ENCODE data around the gene ZBTB17.

The ZBTB17 gene

DNA sequence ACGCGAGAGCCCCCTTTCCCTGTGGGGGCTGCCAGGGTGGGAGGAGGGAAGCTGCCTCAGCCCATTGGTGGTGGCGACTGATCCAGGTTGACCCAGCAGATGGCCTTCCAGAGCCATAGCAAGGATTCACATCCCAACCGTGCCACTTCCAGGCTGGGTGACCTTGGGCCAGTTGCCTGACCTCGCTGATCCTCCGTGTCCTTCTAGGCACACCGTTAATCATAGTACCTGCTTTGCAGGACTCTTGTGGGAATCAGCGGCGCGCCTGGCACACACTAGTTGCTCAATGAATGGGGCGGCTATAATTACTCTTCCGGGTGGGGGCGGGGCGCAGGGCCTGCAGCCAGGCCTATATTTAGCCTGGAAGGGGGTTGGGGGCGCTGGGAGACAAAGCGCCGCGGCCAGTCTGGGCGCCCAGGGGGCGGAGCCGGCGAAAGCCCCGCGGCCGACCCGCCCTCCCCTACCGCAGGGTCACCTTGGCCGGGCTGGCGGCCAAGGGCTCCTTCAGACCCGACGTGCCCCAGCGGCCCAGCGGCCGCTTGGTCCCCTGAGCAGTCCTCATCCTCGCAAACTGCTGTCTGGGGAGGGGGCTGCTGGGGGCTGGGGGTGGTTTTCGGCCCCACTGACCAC is 36.8 kb upstream of the ZBTB17 start:
- DNase-seq (ENCODE audit: low read depth), result peak; percentile 24
- TF ChIP-seq, protein P1, sequence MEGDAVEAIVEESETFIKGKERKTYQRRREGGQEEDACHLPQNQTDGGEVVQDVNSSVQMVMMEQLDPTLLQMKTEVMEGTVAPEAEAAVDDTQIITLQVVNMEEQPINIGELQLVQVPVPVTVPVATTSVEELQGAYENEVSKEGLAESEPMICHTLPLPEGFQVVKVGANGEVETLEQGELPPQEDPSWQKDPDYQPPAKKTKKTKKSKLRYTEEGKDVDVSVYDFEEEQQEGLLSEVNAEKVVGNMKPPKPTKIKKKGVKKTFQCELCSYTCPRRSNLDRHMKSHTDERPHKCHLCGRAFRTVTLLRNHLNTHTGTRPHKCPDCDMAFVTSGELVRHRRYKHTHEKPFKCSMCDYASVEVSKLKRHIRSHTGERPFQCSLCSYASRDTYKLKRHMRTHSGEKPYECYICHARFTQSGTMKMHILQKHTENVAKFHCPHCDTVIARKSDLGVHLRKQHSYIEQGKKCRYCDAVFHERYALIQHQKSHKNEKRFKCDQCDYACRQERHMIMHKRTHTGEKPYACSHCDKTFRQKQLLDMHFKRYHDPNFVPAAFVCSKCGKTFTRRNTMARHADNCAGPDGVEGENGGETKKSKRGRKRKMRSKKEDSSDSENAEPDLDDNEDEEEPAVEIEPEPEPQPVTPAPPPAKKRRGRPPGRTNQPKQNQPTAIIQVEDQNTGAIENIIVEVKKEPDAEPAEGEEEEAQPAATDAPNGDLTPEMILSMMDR (IDR thresholded peaks at IDR 0.05; ENCODE audit: low read depth, low read length, missing control alignments), result no peak
- in situ Hi-C loops (cut with HindIII; ENCODE audit: low sequenced_read_pairs), result no loop called here
- peak overlapping the region; percentile 31 for H3K4me3 ChIP-seq (ENCODE audit: low read depth, low read length)

DNA sequence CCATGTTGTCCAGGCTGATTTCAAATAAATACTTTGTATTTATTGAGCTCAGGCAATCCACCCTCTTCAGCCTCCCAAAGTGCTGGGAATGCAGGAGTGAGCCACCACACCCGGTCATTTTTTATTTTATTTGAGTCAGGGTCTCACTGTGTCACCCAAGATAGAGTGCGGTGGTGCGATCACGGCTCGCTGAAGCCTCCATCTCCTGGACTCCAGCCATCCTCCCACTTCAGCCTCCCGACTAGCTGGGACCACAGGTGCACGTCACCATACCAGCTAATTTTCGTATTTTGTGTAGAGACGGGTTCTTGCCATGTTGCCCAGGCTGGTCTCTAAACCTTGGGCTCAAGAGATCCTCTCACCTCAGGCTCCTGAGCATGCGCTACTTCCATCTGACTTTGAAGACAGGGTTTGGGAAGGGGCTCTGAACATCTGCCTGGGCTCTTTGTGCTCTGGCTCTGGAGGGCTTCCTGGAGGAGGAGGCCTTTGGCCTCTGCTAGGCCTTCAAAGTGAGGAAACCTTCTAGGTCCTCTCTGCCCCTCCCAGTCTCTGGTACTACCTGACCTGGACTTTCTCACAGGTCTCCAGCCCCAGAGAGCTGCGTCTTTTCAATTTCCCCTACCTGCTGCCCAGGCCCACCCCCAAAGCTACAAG is 36.2 kb upstream of the ZBTB17 start:
- TF ChIP-seq, protein P1 (IDR thresholded peaks at IDR 0.05; ENCODE audit: low read depth, low read length, missing control alignments), result no peak
- H3K4me3 ChIP-seq (ENCODE audit: low read depth, low read length), result no peak overlapping the region
- DNase-seq (ENCODE audit: low read depth), result no peak
- in situ Hi-C loops (cut with HindIII; ENCODE audit: low sequenced_read_pairs), result no loop called here

DNA sequence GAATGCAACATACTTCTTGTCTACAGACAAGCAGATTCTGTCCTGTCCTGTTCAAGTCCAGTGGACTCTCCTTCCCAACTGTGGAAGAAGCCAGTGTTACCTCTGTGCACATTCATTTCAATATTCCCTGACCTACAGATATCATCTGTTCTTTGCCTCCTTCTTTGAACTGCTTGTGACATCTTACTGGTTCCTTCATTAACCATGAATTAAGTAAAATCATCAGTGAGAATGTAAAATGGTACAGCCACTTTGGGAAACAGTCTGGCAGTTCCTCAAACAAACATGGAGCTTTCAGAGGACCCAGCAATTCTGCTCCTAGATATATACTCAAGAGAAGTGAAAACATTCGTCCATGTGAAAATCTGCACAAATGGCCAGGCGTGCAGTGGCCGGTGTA is 34.9 kb upstream of the ZBTB17 start:
- TF ChIP-seq, protein P1 (IDR thresholded peaks at IDR 0.05; ENCODE audit: low read depth, low read length, missing control alignments), result no peak
- DNase-seq (ENCODE audit: low read depth), result no peak
- no peak overlapping the region for H3K4me3 ChIP-seq (ENCODE audit: low read depth, low read length)
- in situ Hi-C loops (cut with HindIII; ENCODE audit: low sequenced_read_pairs), result no loop called here

DNA sequence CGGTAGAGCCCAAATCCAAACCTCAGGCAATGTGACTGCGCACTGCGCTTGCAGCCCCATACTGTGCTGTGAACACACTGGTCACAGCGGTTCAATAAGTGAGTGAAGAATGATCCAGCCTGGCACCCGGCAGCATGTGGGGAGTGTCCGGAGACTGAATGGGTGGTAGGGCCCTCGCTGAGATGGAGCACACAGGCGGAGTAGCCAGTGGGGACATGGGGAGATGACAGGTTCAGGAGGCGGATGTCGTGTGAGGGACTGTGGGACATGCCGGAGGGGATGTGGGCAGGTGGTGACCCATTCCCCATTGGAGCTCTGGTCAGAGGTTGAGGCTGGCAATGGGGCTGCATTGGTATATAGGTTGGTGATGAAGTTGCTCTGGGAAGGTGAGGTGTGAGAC is 33.8 kb upstream of the ZBTB17 start:
- H3K4me3 ChIP-seq (ENCODE audit: low read depth, low read length), result no peak overlapping the region
- in situ Hi-C loops (cut with HindIII; ENCODE audit: low sequenced_read_pairs), result no loop called here
- TF ChIP-seq, protein P1 (IDR thresholded peaks at IDR 0.05; ENCODE audit: low read depth, low read length, missing control alignments), result no peak
- DNase-seq (ENCODE audit: low read depth), result no peak

DNA sequence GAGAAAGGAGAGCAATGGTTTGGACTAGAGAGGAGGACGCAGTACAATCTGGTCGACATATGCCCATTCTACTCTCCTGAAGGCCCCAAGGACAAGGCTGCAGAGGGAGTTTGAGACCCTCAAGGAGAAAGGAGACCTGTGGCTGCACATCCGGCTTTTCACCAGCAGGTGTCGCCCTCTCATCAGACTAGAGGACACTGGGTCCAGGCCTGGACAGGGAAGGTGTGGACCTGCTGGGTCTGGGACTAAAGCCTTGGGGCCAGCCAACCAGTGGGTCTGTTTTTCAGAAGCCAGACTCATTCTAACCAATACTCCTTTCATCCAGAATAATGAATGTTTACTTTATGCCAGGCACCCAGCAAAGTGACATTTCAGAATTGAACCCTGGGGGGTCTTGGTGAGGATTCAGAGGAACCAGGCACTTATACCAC is 33.1 kb upstream of the ZBTB17 start:
- H3K4me3 ChIP-seq (ENCODE audit: low read depth, low read length), result no peak overlapping the region
- peak; percentile 64 for DNase-seq (ENCODE audit: low read depth)
- in situ Hi-C loops (cut with HindIII; ENCODE audit: low sequenced_read_pairs), result no loop called here
- TF ChIP-seq, protein P1 (IDR thresholded peaks at IDR 0.05; ENCODE audit: low read depth, low read length, missing control alignments), result peak; percentile 94

DNA sequence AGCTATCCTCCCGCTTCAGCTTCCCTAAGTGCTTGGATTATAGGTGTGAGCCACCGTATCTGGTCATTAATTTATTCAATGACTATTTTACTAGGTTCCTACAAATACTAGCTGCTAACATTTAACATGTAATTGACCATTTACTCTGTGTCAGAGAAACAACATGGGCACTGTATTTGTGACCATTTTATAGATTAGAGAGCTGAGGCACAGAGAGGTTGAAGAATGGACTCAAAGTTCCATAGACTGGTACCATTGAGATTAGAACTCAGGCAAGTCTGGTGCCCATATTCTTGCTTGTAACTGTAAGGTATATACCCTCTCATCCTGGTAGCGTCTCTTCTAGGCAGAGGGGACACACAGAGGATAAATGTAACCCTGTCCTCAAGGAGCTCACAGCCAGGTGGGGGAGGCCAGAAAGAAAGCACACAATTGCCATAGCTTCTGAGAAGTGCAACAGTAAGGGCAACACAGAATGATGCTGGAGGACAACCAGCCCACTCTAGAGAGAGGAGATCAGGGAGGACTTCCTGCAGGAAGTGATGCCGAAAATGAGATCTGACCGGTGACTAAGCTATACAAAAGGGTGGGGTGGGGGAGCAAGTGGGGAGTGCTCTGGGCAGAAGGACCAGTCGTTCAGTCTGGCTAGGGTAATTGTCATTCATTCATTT is 31.9 kb upstream of the ZBTB17 start:
- no peak overlapping the region for H3K4me3 ChIP-seq (ENCODE audit: low read depth, low read length)
- TF ChIP-seq, protein P1 (IDR thresholded peaks at IDR 0.05; ENCODE audit: low read depth, low read length, missing control alignments), result no peak
- in situ Hi-C loops (cut with HindIII; ENCODE audit: low sequenced_read_pairs), result no loop called here
- no peak for DNase-seq (ENCODE audit: low read depth)

All from astrocyte of the cerebellum (primary cell).